Measurements from ENCODE around the gene NKAIN4. TPM values are rescaled to one million over a fixed set of nuclear protein-coding genes. Genes with fewer than 3 reads are reported as not detected.

NKAIN4 gene
- total RNA-seq, 2 donors from 2014 or later = not detected

DNA sequence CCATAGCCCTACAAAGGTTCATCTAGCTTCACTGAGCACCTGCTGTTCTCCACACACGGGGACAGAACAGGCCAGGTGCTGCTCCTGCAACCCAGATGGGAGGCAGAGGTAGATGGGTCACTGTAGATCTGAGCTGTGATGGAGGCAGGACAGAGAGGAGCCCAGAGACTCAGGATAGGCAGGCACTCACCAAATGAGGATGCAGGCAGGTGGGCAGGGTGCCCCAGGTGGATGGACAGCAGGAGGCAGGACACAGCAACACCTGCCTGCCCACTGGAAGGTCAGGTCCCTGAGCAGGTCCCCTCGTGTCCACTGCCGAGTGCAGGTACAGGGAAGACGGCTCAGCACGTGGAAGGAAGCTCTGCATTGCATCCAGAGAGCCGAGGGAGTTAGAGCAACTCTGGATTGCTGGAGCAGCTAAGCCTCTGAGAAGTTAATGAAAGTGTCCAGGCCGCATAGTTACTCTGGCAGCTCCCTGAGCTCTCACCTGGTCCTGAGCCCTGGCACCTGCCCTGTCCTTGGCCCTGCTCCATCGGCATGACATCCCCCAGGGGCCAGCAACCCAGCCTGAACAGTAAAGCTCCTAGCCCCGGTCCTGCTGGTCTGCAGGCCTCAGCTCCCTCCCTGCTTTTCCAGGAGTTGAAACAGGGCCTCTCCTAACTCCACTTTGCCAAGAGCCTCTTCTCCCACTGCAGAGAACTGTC is 33.4 kb downstream of the NKAIN4 start:
- H3K36me3 ChIP-seq = no peaks in the 10 kb centered on the region
- TF ChIP-seq, protein P1, sequence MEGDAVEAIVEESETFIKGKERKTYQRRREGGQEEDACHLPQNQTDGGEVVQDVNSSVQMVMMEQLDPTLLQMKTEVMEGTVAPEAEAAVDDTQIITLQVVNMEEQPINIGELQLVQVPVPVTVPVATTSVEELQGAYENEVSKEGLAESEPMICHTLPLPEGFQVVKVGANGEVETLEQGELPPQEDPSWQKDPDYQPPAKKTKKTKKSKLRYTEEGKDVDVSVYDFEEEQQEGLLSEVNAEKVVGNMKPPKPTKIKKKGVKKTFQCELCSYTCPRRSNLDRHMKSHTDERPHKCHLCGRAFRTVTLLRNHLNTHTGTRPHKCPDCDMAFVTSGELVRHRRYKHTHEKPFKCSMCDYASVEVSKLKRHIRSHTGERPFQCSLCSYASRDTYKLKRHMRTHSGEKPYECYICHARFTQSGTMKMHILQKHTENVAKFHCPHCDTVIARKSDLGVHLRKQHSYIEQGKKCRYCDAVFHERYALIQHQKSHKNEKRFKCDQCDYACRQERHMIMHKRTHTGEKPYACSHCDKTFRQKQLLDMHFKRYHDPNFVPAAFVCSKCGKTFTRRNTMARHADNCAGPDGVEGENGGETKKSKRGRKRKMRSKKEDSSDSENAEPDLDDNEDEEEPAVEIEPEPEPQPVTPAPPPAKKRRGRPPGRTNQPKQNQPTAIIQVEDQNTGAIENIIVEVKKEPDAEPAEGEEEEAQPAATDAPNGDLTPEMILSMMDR (IDR thresholded peaks at IDR 0.05) = no peak
- H3K27me3 ChIP-seq (replicated peaks; ENCODE audit: insufficient read depth) = no peaks in the 10 kb centered on the region
- H3K9me3 ChIP-seq = no peaks in the 10 kb centered on the region
- H3K27ac ChIP-seq = no peak overlapping the region
- no peak for ATAC-seq (ENCODE audit: insufficient number of reproducible peaks, low FRiP score, low read depth)
- DNase-seq (ENCODE audit: low spot score) = no peak
- H3K4me1 ChIP-seq (ENCODE audit: control insufficient read depth in 1 of 2, low read depth in 2 of 2) = peaks cover 3 to 9% of the 10 kb centered on the region in 2 donors
- H3K4me3 ChIP-seq = no peak overlapping the region

DNA sequence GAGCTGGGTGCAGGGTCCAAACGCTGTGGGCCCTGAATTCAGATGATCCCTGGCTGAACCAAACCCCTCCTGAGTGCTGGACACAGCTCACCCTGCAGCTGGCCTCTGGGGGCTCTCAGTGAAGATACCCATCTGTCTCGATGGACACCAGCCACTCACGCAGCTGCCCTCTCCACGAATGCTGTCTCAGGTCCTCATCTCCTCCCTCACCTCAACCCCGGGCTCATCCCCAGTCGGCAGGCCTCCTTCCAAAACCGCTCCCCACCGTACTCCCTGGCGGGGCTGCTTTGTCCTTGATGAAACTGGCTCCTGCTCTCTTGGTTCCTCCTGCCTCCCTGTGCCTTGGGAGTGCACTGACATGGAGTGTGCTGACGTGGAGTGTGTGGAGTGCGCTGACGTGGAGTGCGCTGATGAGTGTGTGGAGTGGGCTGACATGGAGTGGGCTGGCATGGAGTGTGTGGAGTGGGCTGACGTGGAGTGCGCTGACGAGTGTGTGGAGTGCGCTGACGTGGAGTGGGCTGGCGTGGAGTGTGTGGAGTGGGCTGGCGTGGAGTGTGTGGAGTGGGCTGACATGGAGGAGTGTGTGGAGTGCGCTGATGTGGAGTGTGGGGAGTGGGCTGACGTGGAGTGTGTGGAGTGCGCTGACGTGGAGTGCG is 34.3 kb downstream of the NKAIN4 start:
- Histone ChIP-seq H3K9me3 (no peaks in the 10 kb centered on the region), H3K36me3 (no peaks in the 10 kb centered on the region), H3K4me1 (ENCODE audit: control insufficient read depth in 1 of 2, low read depth in 2 of 2) (peaks cover 7 to 12% of the 10 kb centered on the region in 2 donors), H3K27me3 (replicated peaks; ENCODE audit: insufficient read depth) (no peaks in the 10 kb centered on the region), H3K4me3 (no peak overlapping the region), H3K27ac (no peak overlapping the region)
- TF ChIP-seq, protein P1 (IDR thresholded peaks at IDR 0.05) = no peak
- no peak for DNase-seq (ENCODE audit: low spot score)
- no peak for ATAC-seq (ENCODE audit: insufficient number of reproducible peaks, low FRiP score, low read depth)

DNA sequence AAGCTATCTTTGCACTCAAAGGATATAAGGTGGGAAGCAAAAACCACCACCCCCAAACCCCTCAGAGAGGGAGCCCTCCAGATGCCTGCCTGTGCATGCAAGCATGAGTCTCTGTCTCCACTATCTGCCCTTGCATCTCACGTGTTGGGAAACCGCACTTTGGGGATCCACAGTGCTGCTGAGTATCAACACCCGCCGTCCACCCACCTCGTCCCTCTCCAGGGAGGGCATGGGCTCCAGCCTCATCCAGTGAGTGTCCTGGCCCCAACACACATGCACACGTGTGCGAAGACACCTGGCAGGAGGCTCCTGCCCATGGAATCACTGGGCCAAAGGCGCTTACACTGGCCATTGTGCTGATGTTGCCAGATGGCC is 34.8 kb downstream of the NKAIN4 start:
- Histone ChIP-seq H3K27ac (no peak overlapping the region), H3K36me3 (no peaks in the 10 kb centered on the region), H3K9me3 (no peaks in the 10 kb centered on the region), H3K27me3 (replicated peaks; ENCODE audit: insufficient read depth) (no peaks in the 10 kb centered on the region), H3K4me1 (ENCODE audit: control insufficient read depth in 1 of 2, low read depth in 2 of 2) (peaks cover 12 to 13% of the 10 kb centered on the region in 2 donors), H3K4me3 (no peak overlapping the region)
- TF ChIP-seq, protein P1 (IDR thresholded peaks at IDR 0.05) = no peak
- no peak for DNase-seq (ENCODE audit: low spot score)
- no peak for ATAC-seq (ENCODE audit: insufficient number of reproducible peaks, low FRiP score, low read depth)

DNA sequence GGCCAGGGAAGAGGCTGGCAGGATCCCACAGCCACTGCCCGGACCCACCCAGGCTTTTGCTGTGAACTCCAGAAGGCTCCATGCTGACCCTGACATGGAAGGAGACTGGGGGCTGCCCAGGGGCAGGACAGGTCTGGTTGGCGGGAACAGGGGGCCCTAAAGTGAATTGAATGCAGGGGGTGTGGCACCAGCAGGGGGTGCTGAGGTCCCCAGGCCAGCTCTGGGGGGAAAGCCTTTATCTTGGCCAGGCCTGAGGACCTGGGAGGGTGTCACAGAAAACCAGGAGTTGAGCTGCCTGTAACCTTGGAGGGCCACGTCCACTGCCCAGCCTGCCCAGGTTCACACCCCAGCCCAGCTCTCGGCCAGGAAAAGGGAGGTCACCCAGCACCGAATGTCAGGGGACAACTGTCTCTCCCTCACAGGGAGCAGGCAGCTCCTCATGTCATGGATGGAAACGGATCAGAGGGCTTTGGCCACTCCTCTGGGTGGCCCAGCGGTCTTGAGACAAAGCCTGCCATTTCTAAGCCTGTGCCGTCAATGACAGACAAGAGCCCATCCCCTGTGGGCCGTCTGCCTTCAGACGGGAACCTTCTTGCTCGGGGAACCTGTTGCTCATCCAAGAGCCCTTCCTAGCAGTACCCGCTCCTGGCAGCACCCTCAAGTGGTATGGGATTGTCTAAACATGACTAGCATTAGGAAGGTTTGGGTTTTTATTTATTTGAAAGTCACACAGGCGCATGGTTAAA is 35.4 kb downstream of the NKAIN4 start:
- no peak for ATAC-seq (ENCODE audit: insufficient number of reproducible peaks, low FRiP score, low read depth)
- no peak overlapping the region for H3K4me3 ChIP-seq
- peaks cover 14 to 16% of the 10 kb centered on the region in 2 donors for H3K4me1 ChIP-seq (ENCODE audit: control insufficient read depth in 1 of 2, low read depth in 2 of 2)
- H3K36me3 ChIP-seq = no peaks in the 10 kb centered on the region
- no peak overlapping the region for H3K27ac ChIP-seq
- no peak for DNase-seq (ENCODE audit: low spot score)
- H3K9me3 ChIP-seq = no peaks in the 10 kb centered on the region
- H3K27me3 ChIP-seq (replicated peaks; ENCODE audit: insufficient read depth) = no peaks in the 10 kb centered on the region
- TF ChIP-seq, protein P1 (IDR thresholded peaks at IDR 0.05) = no peak

DNA sequence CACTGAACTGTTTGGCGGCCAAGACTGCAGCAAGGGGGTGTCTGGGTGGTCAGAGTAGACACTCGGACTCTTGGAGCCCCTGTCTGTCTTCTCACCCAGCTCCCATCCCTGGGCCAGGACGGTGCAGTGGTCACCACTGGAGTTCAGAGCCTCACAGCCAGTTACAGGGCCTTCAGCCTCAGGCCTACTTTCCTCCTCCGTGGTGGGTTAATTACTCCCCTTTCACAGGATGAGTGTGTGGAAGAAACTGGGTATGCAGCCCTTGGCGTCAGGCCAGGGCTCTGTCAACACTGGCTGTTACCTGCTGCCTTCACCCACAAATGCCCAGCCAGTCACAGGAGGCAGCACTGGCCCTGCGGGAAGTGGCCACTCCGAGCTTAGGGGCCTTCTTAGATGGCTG is 36.6 kb downstream of the NKAIN4 start:
- DNase-seq (ENCODE audit: low spot score) (no peak), ATAC-seq (ENCODE audit: insufficient number of reproducible peaks, low FRiP score, low read depth) (no peak)
- no peak overlapping the region for H3K27ac ChIP-seq
- no peaks in the 10 kb centered on the region for H3K27me3 ChIP-seq (replicated peaks; ENCODE audit: insufficient read depth)
- TF ChIP-seq, protein P1 (IDR thresholded peaks at IDR 0.05) = no peak
- no peaks in the 10 kb centered on the region for H3K9me3 ChIP-seq
- H3K4me3 ChIP-seq = no peak overlapping the region
- H3K4me1 ChIP-seq (ENCODE audit: control insufficient read depth in 1 of 2, low read depth in 2 of 2) = peaks cover 14 to 27% of the 10 kb centered on the region in 2 donors
- peaks cover 9% of the 10 kb centered on the region for H3K36me3 ChIP-seq
